ENCODE data around the gene KDM1A. TPM values are rescaled to one million over a fixed set of nuclear protein-coding genes. Genes with fewer than 3 reads are reported as not detected.

The KDM1A gene
- total and polyA plus RNA-seq, 3 experiments from 2014 or later: 49.4 to 59.9 (median 57.5) TPM

DNA sequence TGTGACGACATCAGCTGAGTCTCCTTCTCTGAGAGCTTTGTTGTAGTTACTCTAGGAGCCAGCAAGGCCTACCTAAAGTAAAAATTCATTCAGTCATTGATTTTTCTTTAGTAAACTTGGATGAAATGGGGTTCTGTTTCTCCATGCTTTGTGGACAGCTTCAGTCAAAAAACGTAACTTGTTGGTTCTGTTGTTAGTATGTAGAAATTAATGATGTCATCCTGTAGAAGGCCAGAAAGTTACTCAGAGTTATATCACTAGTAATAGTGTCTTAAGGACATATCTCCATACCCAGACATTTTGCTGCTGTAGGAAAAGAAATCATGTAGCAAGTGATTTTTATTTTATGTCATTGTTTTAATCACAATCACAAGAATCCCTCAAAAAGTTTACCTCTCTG is 43.0 kb downstream of the KDM1A start:
- Mint-ChIP-seq H3K9me3 (no peaks in the 10 kb centered on the region), H3K27ac (peak overlapping the region in 1 of 8 donors; percentile 14), H3K36me3 (peaks cover 0 to 90% (median 14%) of the 10 kb centered on the region in 3 donors), H3K4me1 (peaks cover 0 to 5% (median 0%) of the 10 kb centered on the region in 3 donors), H3K27me3 (no peaks in the 10 kb centered on the region), H3K4me3 (no peak overlapping the region)
- no peak for DNase-seq
- Histone ChIP-seq H3K4me1 (ENCODE audit: insufficient read depth, low read length) (no peaks in the 10 kb centered on the region), H3K27me3 (ENCODE audit: insufficient read depth, low read length, poor library complexity, severe bottlenecking) (no peaks in the 10 kb centered on the region), H3K4me3 (ENCODE audit: low read length) (no peak overlapping the region), H3K27ac (ENCODE audit: low read depth, low read length) (no peak overlapping the region), H3K36me3 (ENCODE audit: insufficient read depth, low read length) (peaks cover 37% of the 10 kb centered on the region), H3K9me3 (ENCODE audit: low read length) (no peaks in the 10 kb centered on the region)
- CTCF ChIA-PET: interaction anchor here (1.0 kb wide), 1 partner anchor 122 kb away, joined by 3 read pairs; no protein-coding TSS in a partner anchor
- POLR2A ChIA-PET: no interaction called here

DNA sequence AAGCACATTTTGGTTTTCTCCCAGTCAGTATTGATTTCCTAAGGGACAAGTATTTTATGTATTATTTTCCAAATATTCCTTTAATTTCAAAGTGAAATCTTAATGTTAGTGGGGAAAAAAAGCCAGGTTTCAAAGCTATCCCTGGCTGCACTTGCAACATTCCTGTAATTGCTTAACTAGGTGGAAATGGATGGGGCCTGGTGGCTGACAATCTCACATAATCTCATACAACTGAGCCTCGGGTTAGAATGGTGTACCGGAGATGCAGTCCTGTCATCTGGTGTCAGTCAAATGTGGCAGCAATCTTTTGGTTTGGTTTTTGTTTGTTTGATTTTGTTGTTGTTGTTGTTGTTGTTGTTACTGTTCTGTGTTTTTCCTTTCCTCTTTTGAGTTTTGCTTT is 46.1 kb downstream of the KDM1A start:
- Mint-ChIP-seq H3K4me1 (peaks cover 0 to 5% (median 0%) of the 10 kb centered on the region in 3 donors), H3K27me3 (no peaks in the 10 kb centered on the region), H3K9me3 (no peaks in the 10 kb centered on the region), H3K36me3 (peaks cover 0 to 88% (median 17%) of the 10 kb centered on the region in 3 donors), H3K27ac (peak overlapping the region in 3 of 8 donors; percentile 15 to 75 (median 24)), H3K4me3 (no peak overlapping the region)
- H3K4me3 ChIP-seq (ENCODE audit: low read length): no peak overlapping the region
- DNase-seq: no peak
- no peaks in the 10 kb centered on the region for H3K9me3 ChIP-seq (ENCODE audit: low read length)
- H3K27me3 ChIP-seq (ENCODE audit: insufficient read depth, low read length, poor library complexity, severe bottlenecking): no peaks in the 10 kb centered on the region
- H3K4me1 ChIP-seq (ENCODE audit: insufficient read depth, low read length): no peaks in the 10 kb centered on the region
- CTCF ChIA-PET: no interaction called here
- no peak overlapping the region for H3K27ac ChIP-seq (ENCODE audit: low read depth, low read length)
- POLR2A ChIA-PET: no interaction called here
- H3K36me3 ChIP-seq (ENCODE audit: insufficient read depth, low read length): peaks cover 32% of the 10 kb centered on the region

DNA sequence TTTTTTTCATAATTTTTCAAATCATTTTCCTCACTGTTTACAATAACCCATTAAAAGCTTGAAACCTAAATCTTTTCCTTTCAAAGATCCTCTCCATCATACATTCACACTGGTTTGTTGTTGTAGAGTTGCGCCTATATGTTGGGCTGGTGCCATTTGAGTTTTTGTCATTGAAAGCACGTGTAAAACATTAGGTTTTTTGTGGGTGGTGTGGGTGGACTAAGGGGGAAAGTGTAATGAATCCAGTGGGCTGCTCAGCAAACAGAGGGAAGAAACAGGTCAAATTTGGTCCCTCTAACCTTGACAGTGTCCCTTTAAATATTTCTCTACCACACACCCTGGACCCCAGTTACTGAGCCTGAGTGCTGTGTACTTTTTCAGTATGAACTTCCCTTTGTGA is 46.8 kb downstream of the KDM1A start:
- H3K36me3 ChIP-seq (ENCODE audit: insufficient read depth, low read length): peaks cover 27% of the 10 kb centered on the region
- ChIA-PET POLR2A (no interaction called here), CTCF (no interaction called here)
- H3K27me3 ChIP-seq (ENCODE audit: insufficient read depth, low read length, poor library complexity, severe bottlenecking): no peaks in the 10 kb centered on the region
- no peak overlapping the region for H3K4me3 Mint-ChIP-seq
- H3K9me3 Mint-ChIP-seq: no peaks in the 10 kb centered on the region
- no peaks in the 10 kb centered on the region for H3K4me1 ChIP-seq (ENCODE audit: insufficient read depth, low read length)
- peaks cover 0 to 5% (median 0%) of the 10 kb centered on the region in 3 donors for H3K4me1 Mint-ChIP-seq
- H3K36me3 Mint-ChIP-seq: peaks cover 0 to 88% (median 16%) of the 10 kb centered on the region in 3 donors
- peak overlapping the region in 3 of 8 donors; percentile 18 to 38 (median 24) for H3K27ac Mint-ChIP-seq
- H3K4me3 ChIP-seq (ENCODE audit: low read length): no peak overlapping the region
- H3K27me3 Mint-ChIP-seq: no peaks in the 10 kb centered on the region
- no peaks in the 10 kb centered on the region for H3K9me3 ChIP-seq (ENCODE audit: low read length)
- no peak overlapping the region for H3K27ac ChIP-seq (ENCODE audit: low read depth, low read length)
- DNase-seq: no peak

DNA sequence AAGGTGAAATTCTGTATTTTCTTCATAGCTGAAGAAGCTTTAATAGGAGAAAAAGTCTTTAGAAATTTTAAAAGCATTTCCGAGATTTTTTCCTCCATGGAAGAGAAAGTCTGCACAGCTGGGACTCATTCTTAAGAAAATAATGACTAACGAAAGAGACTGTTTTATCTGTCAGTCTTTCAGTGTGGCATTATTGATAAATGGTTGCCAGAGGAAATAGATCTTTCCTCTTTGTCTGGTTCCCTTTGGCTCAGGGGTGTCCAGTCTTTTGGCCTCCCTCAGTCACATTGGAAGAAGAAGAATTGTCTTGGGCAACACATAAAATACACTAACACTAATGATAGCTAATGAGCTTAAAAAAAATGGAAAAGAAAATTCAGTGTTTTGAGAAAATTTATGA is 49.9 kb downstream of the KDM1A start:
- H3K27me3 ChIP-seq (ENCODE audit: insufficient read depth, low read length, poor library complexity, severe bottlenecking): no peaks in the 10 kb centered on the region
- no peak overlapping the region for H3K27ac ChIP-seq (ENCODE audit: low read depth, low read length)
- POLR2A ChIA-PET: no interaction called here
- H3K36me3 ChIP-seq (ENCODE audit: insufficient read depth, low read length): peaks cover 40% of the 10 kb centered on the region
- H3K4me3 Mint-ChIP-seq: no peak overlapping the region
- no peaks in the 10 kb centered on the region for H3K4me1 ChIP-seq (ENCODE audit: insufficient read depth, low read length)
- peak overlapping the region in 1 of 8 donors; percentile 50 for H3K27ac Mint-ChIP-seq
- H3K27me3 Mint-ChIP-seq: no peaks in the 10 kb centered on the region
- DNase-seq: no peak
- no peak overlapping the region for H3K4me3 ChIP-seq (ENCODE audit: low read length)
- peaks cover 4 to 94% (median 33%) of the 10 kb centered on the region in 3 donors for H3K36me3 Mint-ChIP-seq
- H3K4me1 Mint-ChIP-seq: peaks cover 0 to 5% (median 0%) of the 10 kb centered on the region in 3 donors
- CTCF ChIA-PET: no interaction called here
- no peaks in the 10 kb centered on the region for H3K9me3 ChIP-seq (ENCODE audit: low read length)
- no peaks in the 10 kb centered on the region for H3K9me3 Mint-ChIP-seq

DNA sequence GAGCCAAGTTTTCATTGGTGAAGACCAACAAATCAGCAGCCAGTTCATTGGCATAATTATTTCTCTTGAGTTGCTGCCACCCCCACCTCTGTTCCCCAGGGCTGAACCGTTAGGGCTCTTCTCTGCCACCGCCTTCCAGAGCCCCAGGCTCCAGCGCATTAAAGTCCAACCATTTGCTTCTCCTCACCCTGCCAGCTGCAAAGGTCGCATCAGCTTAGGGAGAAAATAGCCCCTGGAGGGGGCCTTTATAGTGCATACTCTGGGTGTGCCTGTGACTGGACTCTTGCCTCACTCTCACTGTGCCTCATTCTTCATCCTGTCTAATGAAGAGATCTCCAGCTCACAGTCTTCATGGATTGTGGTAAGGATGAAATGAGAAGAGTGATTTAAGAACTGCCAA is 50.4 kb downstream of the KDM1A start:
- Mint-ChIP-seq H3K27me3 (no peaks in the 10 kb centered on the region), H3K36me3 (peaks cover 4 to 94% (median 35%) of the 10 kb centered on the region in 3 donors), H3K9me3 (no peaks in the 10 kb centered on the region), H3K4me3 (no peak overlapping the region), H3K27ac (peak overlapping the region in 1 of 8 donors; percentile 46), H3K4me1 (peaks cover 0 to 5% (median 0%) of the 10 kb centered on the region in 3 donors)
- ChIA-PET CTCF (no interaction called here), POLR2A (interaction anchor here (0.7 kb wide), 1 partner anchor 26 kb away, joined by 4 read pairs; no protein-coding TSS in a partner anchor)
- H3K4me1 ChIP-seq (ENCODE audit: insufficient read depth, low read length): no peaks in the 10 kb centered on the region
- no peak overlapping the region for H3K4me3 ChIP-seq (ENCODE audit: low read length)
- no peaks in the 10 kb centered on the region for H3K27me3 ChIP-seq (ENCODE audit: insufficient read depth, low read length, poor library complexity, severe bottlenecking)
- no peak for DNase-seq
- no peak overlapping the region for H3K27ac ChIP-seq (ENCODE audit: low read depth, low read length)
- no peaks in the 10 kb centered on the region for H3K9me3 ChIP-seq (ENCODE audit: low read length)
- peaks cover 40% of the 10 kb centered on the region for H3K36me3 ChIP-seq (ENCODE audit: insufficient read depth, low read length)

DNA sequence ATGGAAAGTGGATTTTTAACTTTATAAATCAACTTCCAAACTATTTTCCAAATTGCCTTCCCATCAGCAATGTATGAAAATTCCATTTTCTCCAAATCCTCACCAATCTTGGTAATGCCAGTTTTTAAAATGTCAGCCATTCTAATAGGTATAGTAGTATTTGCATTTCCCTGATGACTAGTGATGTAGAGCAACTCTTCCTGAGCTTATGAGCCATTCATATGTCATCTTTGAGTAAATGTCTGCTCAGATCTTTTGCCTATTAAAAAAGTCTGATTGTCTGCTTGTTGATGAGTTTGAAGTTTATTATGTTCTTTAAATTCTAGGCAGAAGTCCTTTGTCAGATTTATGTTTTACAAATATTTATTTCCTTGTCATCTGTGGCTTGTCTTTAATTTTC is 54.7 kb downstream of the KDM1A start:
- Histone ChIP-seq H3K4me1 (ENCODE audit: insufficient read depth, low read length) (no peaks in the 10 kb centered on the region), H3K27me3 (ENCODE audit: insufficient read depth, low read length, poor library complexity, severe bottlenecking) (no peaks in the 10 kb centered on the region), H3K4me3 (ENCODE audit: low read length) (no peak overlapping the region), H3K36me3 (ENCODE audit: insufficient read depth, low read length) (peaks cover 47% of the 10 kb centered on the region), H3K27ac (ENCODE audit: low read depth, low read length) (no peak overlapping the region), H3K9me3 (ENCODE audit: low read length) (no peaks in the 10 kb centered on the region)
- Mint-ChIP-seq H3K27me3 (no peaks in the 10 kb centered on the region), H3K36me3 (peaks cover 4 to 85% (median 33%) of the 10 kb centered on the region in 3 donors), H3K9me3 (no peaks in the 10 kb centered on the region), H3K4me1 (no peaks in the 10 kb centered on the region), H3K27ac (no peak overlapping the region), H3K4me3 (no peak overlapping the region)
- CTCF ChIA-PET: no interaction called here
- POLR2A ChIA-PET: no interaction called here
- no peak for DNase-seq

DNA sequence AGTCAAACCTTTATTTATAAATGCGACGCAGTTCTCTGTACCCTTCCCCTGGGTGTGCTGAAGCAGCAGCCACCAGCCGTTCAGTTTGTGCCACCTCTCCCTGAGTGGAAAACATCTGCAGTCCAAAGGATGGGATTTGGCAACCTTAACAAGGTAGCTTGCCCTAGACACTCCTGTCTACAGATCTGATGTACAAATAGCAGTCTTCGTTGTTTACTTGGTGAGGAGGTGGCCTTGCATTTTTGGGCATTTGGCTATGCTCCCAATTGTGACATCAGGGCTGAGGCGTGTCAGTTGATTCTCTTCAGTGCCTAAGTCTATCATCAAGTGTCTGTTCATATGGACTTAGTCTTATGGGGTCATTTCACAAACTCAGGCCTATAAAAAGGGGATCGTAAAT is 59.8 kb downstream of the KDM1A start:
- Mint-ChIP-seq H3K4me1 (peaks cover 0 to 2% (median 0%) of the 10 kb centered on the region in 3 donors), H3K9me3 (no peaks in the 10 kb centered on the region), H3K27ac (no peak overlapping the region), H3K27me3 (no peaks in the 10 kb centered on the region), H3K36me3 (peaks cover 0 to 85% (median 28%) of the 10 kb centered on the region in 3 donors), H3K4me3 (no peak overlapping the region)
- no peaks in the 10 kb centered on the region for H3K9me3 ChIP-seq (ENCODE audit: low read length)
- H3K4me3 ChIP-seq (ENCODE audit: low read length): no peak overlapping the region
- CTCF ChIA-PET: interaction anchor here (1.8 kb wide), 1 partner anchor 20 kb away, joined by 4 read pairs; no protein-coding TSS in a partner anchor
- H3K36me3 ChIP-seq (ENCODE audit: insufficient read depth, low read length): peaks cover 46% of the 10 kb centered on the region
- POLR2A ChIA-PET: no interaction called here
- no peaks in the 10 kb centered on the region for H3K27me3 ChIP-seq (ENCODE audit: insufficient read depth, low read length, poor library complexity, severe bottlenecking)
- no peak for DNase-seq
- no peaks in the 10 kb centered on the region for H3K4me1 ChIP-seq (ENCODE audit: insufficient read depth, low read length)
- no peak overlapping the region for H3K27ac ChIP-seq (ENCODE audit: low read depth, low read length)

DNA sequence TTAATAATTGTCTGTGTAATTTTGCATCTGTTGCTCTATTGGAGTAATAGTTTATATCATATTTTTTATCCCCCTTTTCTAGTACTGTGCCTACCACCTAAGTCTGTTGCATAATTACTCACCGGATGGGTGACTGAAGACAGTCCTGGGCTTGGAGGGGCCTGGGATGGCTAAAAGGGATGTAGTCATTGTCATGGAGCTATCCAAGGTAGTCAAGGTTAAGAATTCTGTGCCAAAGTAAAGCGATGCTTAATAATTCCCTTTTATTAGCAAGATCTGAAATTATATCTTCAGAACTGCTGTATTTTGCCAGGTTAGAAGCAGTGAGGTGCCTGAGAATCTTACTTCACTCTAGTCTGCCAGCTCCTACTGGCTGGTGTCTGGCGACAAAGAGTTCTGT is 61.6 kb downstream of the KDM1A start:
- H3K9me3 Mint-ChIP-seq: no peaks in the 10 kb centered on the region
- peak overlapping the region in 3 of 8 donors; percentile 21 to 71 (median 24) for H3K27ac Mint-ChIP-seq
- ChIA-PET CTCF (interaction anchor here (1.8 kb wide), 1 partner anchor 22 kb away, joined by 4 read pairs; no protein-coding TSS in a partner anchor), POLR2A (no interaction called here)
- no peaks in the 10 kb centered on the region for H3K27me3 ChIP-seq (ENCODE audit: insufficient read depth, low read length, poor library complexity, severe bottlenecking)
- H3K9me3 ChIP-seq (ENCODE audit: low read length): no peaks in the 10 kb centered on the region
- H3K27ac ChIP-seq (ENCODE audit: low read depth, low read length): no peak overlapping the region
- no peaks in the 10 kb centered on the region for H3K4me1 ChIP-seq (ENCODE audit: insufficient read depth, low read length)
- H3K4me3 ChIP-seq (ENCODE audit: low read length): no peak overlapping the region
- no peaks in the 10 kb centered on the region for H3K27me3 Mint-ChIP-seq
- peaks cover 0 to 90% (median 30%) of the 10 kb centered on the region in 3 donors for H3K36me3 Mint-ChIP-seq
- peaks cover 46% of the 10 kb centered on the region for H3K36me3 ChIP-seq (ENCODE audit: insufficient read depth, low read length)
- no peak overlapping the region for H3K4me3 Mint-ChIP-seq
- peaks cover 0 to 2% (median 0%) of the 10 kb centered on the region in 3 donors for H3K4me1 Mint-ChIP-seq
- no peak for DNase-seq
